Neutrophil (primary cell): ENCODE results near the gene TGOLN2.
"Not testable (repeated sequence)": the region's sequence is repeated elsewhere in the genome, so short reads cannot be mapped to it uniquely, and the experiment has no call there.

Experiments used
- H3K27ac ChIP-seq: fragments of 200-600 bp; sonication (generic); 2 replicates; pipeline ENCODE4 v1.5.1; 2016; ENCODE audit warnings: mild to moderate bottlenecking, moderate library complexity
- H3K27me3 ChIP-seq: fragments of 200-600 bp; sonication (generic); 2 replicates; pipeline ENCODE4 v1.6.0; 2016; ENCODE audit warnings: mild to moderate bottlenecking
- H3K36me3 ChIP-seq: fragments of 200-600 bp; sonication (generic); 2 replicates; pipeline ENCODE4 v1.5.1; 2017
- H3K4me1 ChIP-seq, 2 experiments: fragments of 200-600 bp in 1 of 2; sonication (generic) in 1 of 2; 1 replicate in 1 of 2; 2 replicates in 1 of 2; pipeline versions ENCODE4 v1.5.1 to v1.6.1; 2013 to 2016; ENCODE audit warnings: low read depth in 1 of 2, low read length in 1 of 2, mild to moderate bottlenecking in 1 of 2, moderate library complexity in 1 of 2; ENCODE audit not compliant: control insufficient read depth in 1 of 2, insufficient read depth in 1 of 2
- H3K4me3 ChIP-seq, 2 experiments: fragments of 200-600 bp in 1 of 2; sonication (generic) in 1 of 2; 1 replicate in 1 of 2; 2 replicates in 1 of 2; pipeline ENCODE4 v1.5.1; 2013 to 2016; ENCODE audit warnings: low read depth in 1 of 2, low read length in 1 of 2, mild to moderate bottlenecking in 1 of 2, moderate library complexity in 1 of 2
- H3K9me3 ChIP-seq: fragments of 200-600 bp; sonication (generic); 2 replicates; pipeline ENCODE4 v1.5.1; 2016
- CTCF ChIP-seq: fragments of 200-600 bp; sonication (generic); IDR thresholded peaks from 2 replicates; pipeline ENCODE4 v1.5.1; 2016; ENCODE audit warnings: antibody characterized with exemption

The TGOLN2 gene

GRCh38 chr2:85342156-85342555 is 14.4 kb upstream of the TGOLN2 start:
- no peaks in the 10 kb centered on the region for H3K9me3 ChIP-seq
- H3K27me3 ChIP-seq: no peaks in the 10 kb centered on the region
- TF ChIP-seq CTCF: no peak
- H3K36me3 ChIP-seq: peaks cover 45% of the 10 kb centered on the region
- no peak overlapping the region for H3K4me3 ChIP-seq
- no peaks in the 10 kb centered on the region for H3K4me1 ChIP-seq
- H3K27ac ChIP-seq: no peak overlapping the region

- H3K4me3 ChIP-seq: no peak overlapping the region
- TF ChIP-seq CTCF: no peak
These were observed 13.7 kb upstream of the TGOLN2 start for GRCh38 chr2:85341269-85342029.

GRCh38 chr2:85340034-85340892 is 12.5 kb upstream of the TGOLN2 start:
- H3K9me3 ChIP-seq: no peaks in the 10 kb centered on the region
- no peaks in the 10 kb centered on the region for H3K27me3 ChIP-seq
- no peaks in the 10 kb centered on the region for H3K4me1 ChIP-seq
- no peak overlapping the region for H3K27ac ChIP-seq
- peaks cover 26% of the 10 kb centered on the region for H3K36me3 ChIP-seq
- no peak for TF ChIP-seq CTCF
- H3K4me3 ChIP-seq: no peak overlapping the region

More at GRCh38 chr2:85341269-85342029, 13.7 kb upstream of the TGOLN2 start:
- H3K4me1 ChIP-seq: no peaks in the 10 kb centered on the region
- no peaks in the 10 kb centered on the region for H3K9me3 ChIP-seq
- no peaks in the 10 kb centered on the region for H3K27me3 ChIP-seq
- H3K27ac ChIP-seq: no peak overlapping the region
- H3K36me3 ChIP-seq: peaks cover 38% of the 10 kb centered on the region

GRCh38 chr2:85334928-85335327 is 7.1 kb upstream of the TGOLN2 start:
- Histone ChIP-seq H3K9me3 (no peaks in the 10 kb centered on the region), H3K4me1 (no peaks in the 10 kb centered on the region), H3K27ac (no peak overlapping the region), H3K36me3 (no peaks in the 10 kb centered on the region), H3K4me3 (no peak overlapping the region), H3K27me3 (no peaks in the 10 kb centered on the region)
- TF ChIP-seq CTCF: no peak

- H3K27ac ChIP-seq, H3K36me3 ChIP-seq, H3K4me3 ChIP-seq, H3K4me1 ChIP-seq, H3K9me3 ChIP-seq, H3K27me3 ChIP-seq: not testable (repeated sequence)
These were observed 6.1 kb upstream of the TGOLN2 start for GRCh38 chr2:85333877-85334276.
